HCT116 (cell line): ENCODE results near the gene LCN2. TPM values are rescaled to one million over a fixed set of nuclear protein-coding genes. Genes with fewer than 3 reads are reported as not detected.

Source experiments
- ATAC-seq: fragments of 200-7000 bp; cut with Tn5 transposase; 2 replicates; pipeline ENCODE4 v1.9.1; 2020; ENCODE audit warnings: mild to moderate bottlenecking, moderate library complexity
- BruUV-seq: library from RNA; stranded (reverse); fragments of 400-500 nt; replicated peaks from 2 replicates; lab custom pipeline; 2021; lab: Mats Ljungman, UMichigan
- CTCF ChIA-PET: fragments of 300-600 bp; sonication (Branson Sonifier 250); formaldehyde crosslinking; loops from one replicate; lab custom pipeline; 2021; ENCODE audit warnings: antibody characterized with exemption; lab: Charles Lee
- POLR2A ChIA-PET: fragments of 300-600, 350-600 bp; sonication (Branson Sonifier 250); formaldehyde crosslinking; loops from one replicate; lab custom pipeline; 2021; ENCODE audit warnings: antibody characterized with exemption; lab: Charles Lee
- RAD21 ChIA-PET, 2 experiments: fragments of 300-600 bp; sonication (Branson Sonifier 250); formaldehyde crosslinking; loops; one replicate each; lab custom pipeline; 2023; ENCODE audit warnings: low total read pairs in 2 of 2; ENCODE audit not compliant: uncharacterized antibody in 2 of 2, unreplicated experiment in 2 of 2, low non-redundant PET in 1 of 2; lab: Charles Lee
- DNase-seq: peaks from one replicate; pipeline ENCODE4 v3.0.0-alpha.2; 2010; ENCODE audit warnings: low read depth, low spot score
- H2AFZ ChIP-seq: fragments of 200-600 bp; shearing (Covaris generic), sonication (generic); 2 replicates; pipeline ENCODE4 v1.6.1; 2017; ENCODE audit warnings: low read depth, mixed run types, mixed read lengths, antibody characterized with exemption, low read length; ENCODE audit not compliant: poor library complexity, severe bottlenecking
- H3K27ac ChIP-seq: 2 replicates; pipeline ENCODE4 v1.5.1; 2012; ENCODE audit warnings: low read depth, low read length
- H3K27me3 ChIP-seq: fragments of 200-600 bp; sonication (generic); 2 replicates; pipeline ENCODE4 v1.6.1; 2016; ENCODE audit warnings: mixed run types, low read length, mixed read lengths; ENCODE audit not compliant: insufficient read depth
- H3K36me3 ChIP-seq, 2 experiments: fragments of 200-500 bp in 1 of 2; fragments of 200-600 bp in 1 of 2; sonication (Bioruptor generic) in 1 of 2; sonication (generic) in 1 of 2; 2 replicates each; pipeline versions ENCODE4 v1.5.1 to v1.6.1; 2014 to 2016; ENCODE audit warnings: low read length in 2 of 2, inconsistent platforms in 1 of 2, mixed read lengths in 1 of 2, mixed run types in 1 of 2; ENCODE audit not compliant: insufficient read depth in 2 of 2, control insufficient read depth in 1 of 2
- H3K4me1 ChIP-seq, 2 experiments: fragments of 200-600 bp in 1 of 2; sonication (generic) in 1 of 2; 2 replicates each; pipeline versions ENCODE4 v1.5.1 to v1.6.1; 2012 to 2017; ENCODE audit warnings: low read length in 2 of 2, inconsistent platforms in 1 of 2, mild to moderate bottlenecking in 1 of 2, mixed read lengths in 1 of 2, mixed run types in 1 of 2, moderate library complexity in 1 of 2; ENCODE audit not compliant: insufficient read depth in 2 of 2, control insufficient read depth in 1 of 2
- H3K4me2 ChIP-seq: fragments of 200-600 bp; sonication (generic); 2 replicates; pipeline ENCODE4 v1.6.1; 2017; ENCODE audit warnings: mixed run types, low read length, mixed read lengths
- H3K4me3 ChIP-seq, 2 experiments: fragments of 200-600 bp in 1 of 2; sonication (generic) in 1 of 2; replicated peaks in 1 of 2; 2 replicates each; pipeline ENCODE4 v1.5.1; 2011 to 2016; ENCODE audit warnings: low read length in 2 of 2, control low read depth in 1 of 2, low read depth in 1 of 2, mild to moderate bottlenecking in 1 of 2, mixed read lengths in 1 of 2, mixed run types in 1 of 2
- H3K79me2 ChIP-seq: fragments of 200-600 bp; sonication (generic); 2 replicates; pipeline ENCODE4 v1.6.1; 2017; ENCODE audit warnings: mild to moderate bottlenecking, mixed run types, low read length, moderate library complexity, mixed read lengths; ENCODE audit not compliant: insufficient read depth
- H3K9ac ChIP-seq: fragments of 200-600 bp; sonication (generic); 2 replicates; pipeline ENCODE4 v1.6.1; 2016; ENCODE audit warnings: low read length, mixed read lengths
- H3K9me2 ChIP-seq: fragments of 200-600 bp; sonication (generic), shearing (Covaris generic); 2 replicates; pipeline ENCODE4 v1.6.1; 2017; ENCODE audit warnings: mixed run types, mild to moderate bottlenecking, moderate library complexity; ENCODE audit not compliant: insufficient read depth
- H3K9me3 ChIP-seq, 2 experiments: fragments of 200-500 bp in 1 of 2; fragments of 200-600 bp in 1 of 2; sonication (Bioruptor generic) in 1 of 2; sonication (generic) in 1 of 2; 2 replicates each; pipeline ENCODE4 v1.6.1; 2014 to 2017; ENCODE audit warnings: low read length in 2 of 2, mixed read lengths in 2 of 2, inconsistent platforms in 1 of 2, low read depth in 1 of 2, mild to moderate bottlenecking in 1 of 2, mixed run types in 1 of 2, moderate library complexity in 1 of 2; ENCODE audit not compliant: control insufficient read depth in 1 of 2, insufficient read depth in 1 of 2
- H4K20me1 ChIP-seq: fragments of 200-600 bp; sonication (generic), shearing (Covaris generic); 2 replicates; pipeline ENCODE4 v1.6.1; 2017; ENCODE audit warnings: mixed run types, mild to moderate bottlenecking, moderate library complexity; ENCODE audit not compliant: insufficient read depth
- CBX3 ChIP-seq: IDR thresholded peaks from 2 replicates; pipeline ENCODE4 v1.6.1; 2012; ENCODE audit warnings: low read depth
- CEBPB ChIP-seq: IDR thresholded peaks from 2 replicates; pipeline ENCODE4 v1.6.1; 2012; ENCODE audit warnings: low read depth
- EGR1 ChIP-seq: IDR thresholded peaks from 2 replicates; pipeline ENCODE4 v1.6.1; 2012; ENCODE audit warnings: low read depth
- EZH2 ChIP-seq: fragments of 200-600 bp; sonication (generic); IDR thresholded peaks from 2 replicates; pipeline ENCODE4 v1.6.1; 2017; ENCODE audit warnings: antibody characterized with exemption, mixed run types
- FOSL1 ChIP-seq: IDR thresholded peaks from 2 replicates; pipeline ENCODE4 v1.6.1; 2012; ENCODE audit warnings: low read depth
- JUND ChIP-seq: IDR thresholded peaks from 2 replicates; pipeline ENCODE4 v1.6.1; 2012
- MAX ChIP-seq: IDR thresholded peaks from 2 replicates; pipeline ENCODE4 v1.6.1; 2012
- POLR2A ChIP-seq: IDR thresholded peaks from 2 replicates; pipeline ENCODE4 v1.7.0; 2011; ENCODE audit warnings: borderline replicate concordance; ENCODE audit not compliant: insufficient read depth, insufficient read length; ENCODE audit errors: extremely low read depth
- POLR2AphosphoS5 ChIP-seq: IDR thresholded peaks from 2 replicates; pipeline ENCODE4 v1.6.1; 2011; ENCODE audit warnings: mild to moderate bottlenecking, low read depth, low read length, moderate library complexity
- RAD21 ChIP-seq: IDR thresholded peaks from 2 replicates; pipeline ENCODE4 v1.6.1; 2012; ENCODE audit warnings: low read depth, mild to moderate bottlenecking
- SIN3A ChIP-seq: IDR thresholded peaks from 2 replicates; pipeline ENCODE4 v1.6.1; 2012; ENCODE audit warnings: low read depth
- SP1 ChIP-seq: IDR thresholded peaks from 2 replicates; pipeline ENCODE4 v1.6.1; 2012; ENCODE audit warnings: low read depth
- TCF7L2 ChIP-seq: IDR thresholded peaks from 2 replicates; pipeline ENCODE4 v1.7.0; 2011; ENCODE audit warnings: borderline replicate concordance, inconsistent platforms; ENCODE audit not compliant: insufficient read depth, insufficient read length; ENCODE audit errors: extremely low read depth
- YY1 ChIP-seq: IDR thresholded peaks from 2 replicates; pipeline ENCODE4 v1.6.1; 2011; ENCODE audit warnings: low read length, low read depth, moderate library complexity, mild to moderate bottlenecking; ENCODE audit not compliant: insufficient replicate concordance; ENCODE audit errors: extremely low read depth
- ZFX ChIP-seq: fragments of 450-650 bp; IDR thresholded peaks from 2 replicates; pipeline ENCODE4 v1.6.1; 2017
- ZNF274 ChIP-seq: fragments of 200-500 bp; sonication (Bioruptor generic); IDR thresholded peaks from 2 replicates; pipeline ENCODE4 v1.6.1; 2014; ENCODE audit warnings: mild to moderate bottlenecking, low read depth, low read length, inconsistent platforms
- intact Hi-C: fragments of 100-400 bp; cut with micrococcal nuclease; formaldehyde crosslinking; loops from 2 replicates; pipeline ENCODE4 v1.10.0; 2022
- total RNA-seq: library from RNA; stranded (reverse); gene quantifications from one replicate; pipeline ENCODE4 v1.2.1, GENCODE V29; 2021; ENCODE audit not compliant: unreplicated experiment
- TF ChIP-seq, protein P1 (sequence below), 3 experiments: fragments of 200-600 bp in 1 of 3; sonication (generic) in 1 of 3; IDR thresholded peaks in 2 of 3; conservative IDR thresholded peaks in 1 of 3; 2 replicates each; pipeline ENCODE4 v1.5.1; 2012 to 2017; ENCODE audit warnings: low read depth in 2 of 3, low read length in 2 of 3, antibody characterized with exemption in 1 of 3, borderline replicate concordance in 1 of 3, control low read depth in 1 of 3, mild to moderate bottlenecking in 1 of 3, mixed read lengths in 1 of 3, mixed run types in 1 of 3, moderate library complexity in 1 of 3; ENCODE audit not compliant: insufficient read depth in 1 of 3

Gene LCN2
- total RNA-seq, 1 experiment from 2014 or later = 9.2 TPM

DNA sequence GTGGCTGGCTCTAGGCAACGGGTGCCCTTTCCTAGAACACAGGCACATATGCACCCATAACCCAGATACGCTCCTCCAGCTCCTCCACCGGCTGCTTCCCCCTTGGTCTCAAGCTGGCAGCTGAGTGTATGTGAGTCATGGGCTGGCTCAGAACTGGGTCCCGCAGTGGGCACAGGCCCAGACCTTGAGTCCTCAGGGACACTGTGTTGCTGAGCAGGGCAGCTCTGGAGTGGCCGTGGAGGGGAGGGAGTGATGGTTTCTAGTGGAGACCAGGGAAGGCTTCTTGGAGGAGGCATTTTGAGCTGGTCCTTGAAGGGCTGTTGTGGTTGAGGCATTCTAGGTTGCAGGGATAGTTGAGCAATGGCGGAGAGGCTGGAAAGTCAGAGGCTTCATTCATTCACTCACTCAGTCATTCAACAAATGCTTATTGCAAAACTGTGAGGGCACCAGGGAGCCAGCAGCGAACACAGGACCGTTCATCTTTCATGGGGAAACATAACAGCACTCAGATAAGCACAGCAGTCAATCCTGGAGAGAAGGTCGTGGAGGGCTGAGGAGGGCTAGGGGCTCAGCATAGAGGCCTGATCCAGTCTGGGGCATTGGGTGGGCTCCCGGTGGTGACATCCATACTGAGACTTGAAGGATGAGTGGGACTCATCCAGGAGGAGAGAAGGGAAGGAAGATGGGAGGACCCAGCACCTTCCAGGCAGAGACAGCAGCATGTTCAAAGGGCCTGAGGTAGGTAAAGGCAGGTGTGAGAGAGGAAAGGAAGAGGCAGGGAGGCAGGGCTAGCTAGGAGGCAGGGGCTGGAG is 13.2 kb downstream of the LCN2 start:
- ChIA-PET RAD21 (no interaction called here), POLR2A (no interaction called here), CTCF (interaction anchor here (0.8 kb wide), 1 partner anchor 21 kb away, joined by 3 read pairs; no protein-coding TSS in a partner anchor)
- no peak overlapping the region for H3K4me3 ChIP-seq
- peaks cover 0 to 17% of the 10 kb centered on the region in 2 experiments; a peak in 2 of 4 replicates for H3K4me1 ChIP-seq
- H3K9me3 ChIP-seq = no peaks in the 10 kb centered on the region
- BruUV-seq = no TSS peak
- H3K4me2 ChIP-seq = no peak overlapping the region
- no peak overlapping the region for H3K9ac ChIP-seq
- peaks cover 13% of the 10 kb centered on the region for H3K79me2 ChIP-seq
- ATAC-seq = no peak
- H3K36me3 ChIP-seq = peaks cover 8 to 14% of the 10 kb centered on the region in 2 experiments; a peak in 3 of 4 replicates
- H3K27me3 ChIP-seq = no peaks in the 10 kb centered on the region
- no peak for DNase-seq
- H4K20me1 ChIP-seq = no peaks in the 10 kb centered on the region
- no peaks in the 10 kb centered on the region for H3K9me2 ChIP-seq
- no peak overlapping the region for H2AFZ ChIP-seq
- TF ChIP-seq EGR1 (no peak), EZH2 (no peak), CEBPB (no peak), RAD21 (no peak), SIN3A (no peak), CBX3 (no peak), ZFX (no peak), ZNF274 (no peak), POLR2AphosphoS5 (no peak; the same call in 1 of the 2 replicates), JUND (no peak), SP1 (no peak)
- no peak overlapping the region for H3K27ac ChIP-seq
- intact Hi-C loops = no loop called here

DNA sequence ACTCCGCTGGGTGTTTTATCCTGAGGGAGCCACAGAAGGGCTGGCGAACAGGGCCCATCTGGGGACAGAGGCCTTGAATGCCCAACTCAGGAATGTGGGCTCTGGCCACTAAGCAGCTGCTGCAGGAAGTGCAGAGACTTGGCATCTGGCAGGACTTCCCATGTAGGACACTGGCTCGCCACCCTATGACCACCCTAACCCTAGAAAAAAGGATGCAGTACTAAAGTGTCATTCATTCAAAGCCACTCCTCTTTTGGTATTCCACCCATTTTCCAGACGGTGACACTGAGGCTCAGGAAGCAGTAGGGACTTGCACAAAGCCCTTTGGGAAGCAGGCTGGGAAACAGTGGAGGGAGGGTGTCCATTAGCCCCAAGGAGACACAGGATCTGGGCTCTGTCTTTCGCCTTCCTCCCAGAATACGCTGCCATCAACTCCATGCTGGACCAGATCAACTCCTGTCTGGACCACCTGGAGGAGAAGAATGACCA is 13.8 kb downstream of the LCN2 start:
- TF ChIP-seq TCF7L2 (no peak), YY1 (no peak), MAX (no peak), FOSL1 (no peak), POLR2A (no peak), ZFX (no peak), POLR2AphosphoS5 (no peak)
- TF ChIP-seq, protein P1, sequence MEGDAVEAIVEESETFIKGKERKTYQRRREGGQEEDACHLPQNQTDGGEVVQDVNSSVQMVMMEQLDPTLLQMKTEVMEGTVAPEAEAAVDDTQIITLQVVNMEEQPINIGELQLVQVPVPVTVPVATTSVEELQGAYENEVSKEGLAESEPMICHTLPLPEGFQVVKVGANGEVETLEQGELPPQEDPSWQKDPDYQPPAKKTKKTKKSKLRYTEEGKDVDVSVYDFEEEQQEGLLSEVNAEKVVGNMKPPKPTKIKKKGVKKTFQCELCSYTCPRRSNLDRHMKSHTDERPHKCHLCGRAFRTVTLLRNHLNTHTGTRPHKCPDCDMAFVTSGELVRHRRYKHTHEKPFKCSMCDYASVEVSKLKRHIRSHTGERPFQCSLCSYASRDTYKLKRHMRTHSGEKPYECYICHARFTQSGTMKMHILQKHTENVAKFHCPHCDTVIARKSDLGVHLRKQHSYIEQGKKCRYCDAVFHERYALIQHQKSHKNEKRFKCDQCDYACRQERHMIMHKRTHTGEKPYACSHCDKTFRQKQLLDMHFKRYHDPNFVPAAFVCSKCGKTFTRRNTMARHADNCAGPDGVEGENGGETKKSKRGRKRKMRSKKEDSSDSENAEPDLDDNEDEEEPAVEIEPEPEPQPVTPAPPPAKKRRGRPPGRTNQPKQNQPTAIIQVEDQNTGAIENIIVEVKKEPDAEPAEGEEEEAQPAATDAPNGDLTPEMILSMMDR (IDR thresholded peaks at IDR 0.05 in 2 of 3, conservative IDR thresholded peaks at IDR 0.05 in 1 of 3; ENCODE audit: borderline replicate concordance in 1 of 3, insufficient read depth in 1 of 3, low read depth in 2 of 3, low read length in 2 of 3) = no peak
- peaks cover 12 to 21% of the 10 kb centered on the region in 2 experiments; a peak in 3 of 4 replicates for H3K36me3 ChIP-seq
- H4K20me1 ChIP-seq = no peaks in the 10 kb centered on the region
- no peaks in the 10 kb centered on the region for H3K9me3 ChIP-seq
- H3K9ac ChIP-seq = no peak overlapping the region
- no peak overlapping the region for H3K4me3 ChIP-seq
- H3K27me3 ChIP-seq = no peaks in the 10 kb centered on the region
- intact Hi-C loops = no loop called here
- DNase-seq = no peak
- H3K4me1 ChIP-seq = peaks cover 0 to 17% of the 10 kb centered on the region in 2 experiments; a peak in 2 of 4 replicates
- ChIA-PET CTCF (no interaction called here), RAD21 (no interaction called here), POLR2A (no interaction called here)
- BruUV-seq = no TSS peak
- H3K79me2 ChIP-seq = peaks cover 13% of the 10 kb centered on the region
- no peak overlapping the region for H3K4me2 ChIP-seq
- H3K27ac ChIP-seq = no peak overlapping the region
- no peaks in the 10 kb centered on the region for H3K9me2 ChIP-seq
- H2AFZ ChIP-seq = no peak overlapping the region
- no peak for ATAC-seq
